Endometrium (tissue), 2 donors: ENCODE results near the gene TMED4.
"Not testable (repeated sequence)": the region's sequence is repeated elsewhere in the genome, so short reads cannot be mapped to it uniquely, and the experiment has no call there.

Experiments
- FAIRE-seq: peaks from 2 replicates; lab custom pipeline; 2012; peaks lifted over from hg19 to GRCh38; lab: Jason Lieb, UNC
- donor health status: control.
- donor health status: control.

The TMED4 gene

GRCh38 chr7:44607141-44608068 is 25.4 kb upstream of the TMED4 start:
- FAIRE-seq, result no peak

DNA sequence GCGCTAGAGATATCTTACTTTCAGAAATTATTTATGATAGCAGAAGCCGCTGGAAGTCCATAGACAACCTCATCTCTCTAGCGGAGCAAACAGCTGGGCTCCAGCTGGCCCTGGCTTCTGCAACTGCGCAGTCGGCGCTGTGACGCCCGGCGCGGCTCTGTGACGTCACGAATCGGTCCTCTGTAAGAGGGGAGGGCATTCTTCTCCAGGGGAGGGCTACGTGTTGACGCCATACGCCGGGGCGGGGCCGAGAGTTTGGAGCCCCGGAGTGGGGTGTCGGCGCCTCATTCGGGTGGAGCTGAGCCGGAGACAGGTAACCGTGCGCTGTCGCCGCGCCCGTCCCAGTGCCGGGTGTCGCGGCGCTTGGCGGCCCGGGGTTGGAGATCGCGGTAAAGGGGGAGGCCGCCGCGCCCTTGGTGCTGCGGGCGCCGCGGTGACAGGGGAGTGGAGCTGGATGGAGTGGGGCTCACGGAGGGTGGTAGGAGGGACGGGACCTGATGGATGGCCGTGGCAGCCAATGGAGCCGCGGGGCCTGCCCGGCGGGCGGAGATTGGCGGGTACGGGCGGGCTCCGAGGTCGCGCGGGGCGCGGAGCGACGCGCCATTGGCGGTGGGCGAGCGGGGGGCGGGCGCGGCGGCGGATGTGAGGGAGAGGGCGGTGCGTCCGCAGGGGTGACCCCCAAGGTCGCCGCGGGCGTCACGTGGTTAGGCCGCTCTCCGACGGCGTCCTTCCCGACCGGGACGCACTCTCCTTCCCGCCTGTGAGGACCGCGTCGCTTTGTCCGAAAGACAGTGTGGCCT is 24.5 kb upstream of the TMED4 start, which contains the start of gene OGDH:
Gene OGDH (plus strand): TSS at position 287 of the 800 bp plus-strand sequence. CDS start 17,717 bp downstream, outside the sequence.
- FAIRE-seq, result peak; percentile 71

GRCh38 chr7:44604941-44605340 is 22.9 kb upstream of the TMED4 start:
- no peak for FAIRE-seq

DNA sequence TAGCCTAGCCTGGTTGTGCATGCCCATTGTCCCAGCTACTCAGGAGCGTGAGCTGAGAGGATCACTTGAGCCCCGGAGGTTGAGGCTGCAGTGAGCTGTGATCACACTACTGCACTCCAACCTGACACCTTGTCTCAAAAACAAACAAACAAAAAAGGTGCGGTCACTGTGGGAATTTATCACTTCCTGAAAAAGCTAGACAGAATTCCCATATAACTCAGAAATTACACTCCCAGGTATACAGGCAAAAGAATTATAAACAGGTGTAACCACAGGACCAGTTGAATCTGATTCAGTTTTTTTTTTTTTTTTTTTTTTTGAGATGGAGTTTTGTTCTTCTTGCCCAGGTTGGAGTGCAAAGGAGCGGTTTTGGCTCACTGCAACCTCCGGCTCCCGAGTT is 21.2 kb upstream of the TMED4 start:
- FAIRE-seq, result no peak

DNA sequence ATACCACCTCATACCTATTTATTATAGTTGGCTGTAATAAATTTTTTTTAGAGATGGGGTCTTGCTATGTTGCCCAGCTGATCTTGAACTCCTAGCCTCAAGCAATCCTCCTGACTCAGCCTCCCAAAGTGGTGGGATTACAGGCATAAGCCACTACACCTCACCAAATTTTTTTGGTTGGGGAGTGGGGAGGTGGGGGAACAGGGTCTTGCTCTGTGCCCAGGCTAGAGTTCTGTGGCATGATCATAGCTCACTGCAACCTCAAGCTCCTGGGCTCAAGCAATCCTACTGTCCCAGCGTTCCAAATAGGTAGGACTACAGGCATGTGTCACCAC is 20.5 kb upstream of the TMED4 start:
- no peak for FAIRE-seq

DNA sequence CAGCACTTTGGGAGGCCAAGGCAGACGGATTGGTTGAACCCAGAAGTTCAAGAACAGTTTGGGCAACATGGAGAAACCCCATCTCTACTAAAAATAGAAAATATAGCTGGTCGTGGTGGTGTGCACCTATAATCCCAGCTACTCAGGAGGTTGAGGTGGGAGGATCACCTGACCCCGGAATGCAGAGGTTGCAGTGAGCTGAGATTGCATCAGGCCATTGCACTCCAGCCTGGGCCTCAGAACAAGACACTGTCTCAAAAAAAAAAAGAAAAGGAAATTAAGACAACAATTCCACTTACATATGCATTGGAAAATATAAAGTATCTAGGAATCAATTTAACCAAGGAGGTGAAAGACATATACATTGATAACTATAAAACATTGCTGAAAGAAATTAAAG is 17.2 kb upstream of the TMED4 start:
- no peak for FAIRE-seq

GRCh38 chr7:44597181-44597580 is 15.2 kb upstream of the TMED4 start:
- FAIRE-seq, result not testable (repeated sequence)

- FAIRE-seq, result no peak
Observed at GRCh38 chr7:44595934-44596635, 14.1 kb upstream of the TMED4 start.

DNA sequence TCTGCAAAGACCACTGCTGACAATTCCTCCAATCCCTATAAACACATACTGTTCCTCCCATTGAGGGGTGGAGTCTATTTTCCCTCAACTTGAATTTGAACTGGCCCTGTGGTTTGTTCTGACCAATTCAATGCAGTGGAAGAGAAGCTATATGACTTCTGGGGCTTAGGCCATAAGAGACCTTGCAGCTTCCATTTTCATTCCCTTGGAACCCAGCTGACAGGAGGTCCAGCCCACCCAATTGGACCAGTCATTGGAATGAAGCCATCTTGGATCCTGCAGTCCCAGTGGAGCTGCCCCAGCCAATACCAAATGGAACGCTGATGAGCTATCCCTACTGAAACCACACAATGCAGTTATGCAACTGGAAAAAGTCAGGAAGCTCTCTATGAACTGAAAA is 8.9 kb upstream of the TMED4 start:
- no peak for FAIRE-seq

DNA sequence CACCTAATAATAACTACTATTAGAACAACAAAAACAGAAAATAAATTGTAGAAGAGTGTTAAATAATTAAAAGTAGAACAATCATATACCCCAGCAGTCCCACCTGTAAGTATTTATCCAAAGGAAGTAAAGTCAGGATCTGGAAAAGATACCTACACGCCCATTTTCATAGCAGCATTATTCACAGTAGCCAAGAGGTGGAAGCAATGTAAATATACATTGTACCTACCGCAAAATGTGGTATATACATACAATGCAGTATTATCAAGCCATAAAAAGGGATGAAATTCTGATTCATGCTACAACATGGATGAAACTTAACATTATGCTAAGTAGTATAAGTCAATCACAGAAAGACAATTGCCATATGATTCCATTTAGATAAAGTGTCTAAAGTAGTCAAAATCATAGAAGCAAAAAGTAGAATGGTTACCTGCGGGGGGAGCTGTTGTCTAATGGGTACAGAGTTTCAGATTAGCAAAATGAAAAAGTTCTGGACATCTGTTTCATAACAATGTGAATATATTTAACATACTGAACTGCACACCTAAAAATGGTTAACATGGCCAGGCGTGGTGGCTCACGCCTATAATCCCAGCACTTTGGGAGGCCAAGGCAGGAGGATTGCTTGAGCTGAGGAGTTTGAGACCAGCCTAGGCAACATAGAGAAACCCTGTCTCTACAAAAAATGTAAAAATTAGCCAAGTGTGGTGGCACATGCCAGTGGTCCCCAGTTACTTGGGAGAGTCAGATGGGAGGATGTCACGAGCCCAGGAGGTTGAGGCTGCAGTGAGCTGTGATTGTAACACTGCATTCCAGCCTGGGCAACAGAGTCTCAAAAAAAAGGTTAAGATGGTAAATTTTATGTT is 6.0 kb upstream of the TMED4 start:
- peak; percentile 54 for FAIRE-seq

DNA sequence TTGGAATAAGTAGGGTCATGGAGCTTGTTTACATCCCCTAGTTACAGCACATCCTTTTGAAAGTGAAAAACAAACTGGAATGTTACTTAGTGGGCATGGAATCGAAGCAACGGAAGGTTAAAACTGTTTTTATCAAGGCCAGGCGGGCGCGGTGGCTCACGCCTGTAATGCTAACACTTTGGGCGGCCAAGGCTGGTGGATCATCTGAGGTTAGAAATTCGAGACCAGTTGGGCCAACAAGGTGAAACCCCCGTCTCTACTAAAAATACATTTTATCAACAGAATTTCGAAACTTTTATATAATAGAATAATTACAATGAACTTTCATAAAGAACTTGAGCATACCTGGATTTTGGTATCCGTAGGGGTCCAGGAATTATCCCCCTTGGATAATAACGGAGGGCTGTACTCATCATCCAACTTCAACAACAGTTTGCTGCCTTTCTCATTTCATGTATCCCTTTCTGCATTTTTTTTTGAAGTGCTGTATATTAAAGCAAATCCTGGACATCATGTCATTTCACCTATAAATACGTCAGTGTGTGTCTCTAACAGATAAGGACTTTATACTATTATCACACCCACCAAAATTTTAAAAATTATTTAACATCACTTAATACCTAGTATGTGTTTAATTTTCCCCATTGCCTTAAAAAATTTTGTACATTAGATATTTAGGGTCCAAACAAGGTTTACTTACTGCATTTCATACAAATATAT is 1.3 kb upstream of the TMED4 start:
- no peak for FAIRE-seq

DNA sequence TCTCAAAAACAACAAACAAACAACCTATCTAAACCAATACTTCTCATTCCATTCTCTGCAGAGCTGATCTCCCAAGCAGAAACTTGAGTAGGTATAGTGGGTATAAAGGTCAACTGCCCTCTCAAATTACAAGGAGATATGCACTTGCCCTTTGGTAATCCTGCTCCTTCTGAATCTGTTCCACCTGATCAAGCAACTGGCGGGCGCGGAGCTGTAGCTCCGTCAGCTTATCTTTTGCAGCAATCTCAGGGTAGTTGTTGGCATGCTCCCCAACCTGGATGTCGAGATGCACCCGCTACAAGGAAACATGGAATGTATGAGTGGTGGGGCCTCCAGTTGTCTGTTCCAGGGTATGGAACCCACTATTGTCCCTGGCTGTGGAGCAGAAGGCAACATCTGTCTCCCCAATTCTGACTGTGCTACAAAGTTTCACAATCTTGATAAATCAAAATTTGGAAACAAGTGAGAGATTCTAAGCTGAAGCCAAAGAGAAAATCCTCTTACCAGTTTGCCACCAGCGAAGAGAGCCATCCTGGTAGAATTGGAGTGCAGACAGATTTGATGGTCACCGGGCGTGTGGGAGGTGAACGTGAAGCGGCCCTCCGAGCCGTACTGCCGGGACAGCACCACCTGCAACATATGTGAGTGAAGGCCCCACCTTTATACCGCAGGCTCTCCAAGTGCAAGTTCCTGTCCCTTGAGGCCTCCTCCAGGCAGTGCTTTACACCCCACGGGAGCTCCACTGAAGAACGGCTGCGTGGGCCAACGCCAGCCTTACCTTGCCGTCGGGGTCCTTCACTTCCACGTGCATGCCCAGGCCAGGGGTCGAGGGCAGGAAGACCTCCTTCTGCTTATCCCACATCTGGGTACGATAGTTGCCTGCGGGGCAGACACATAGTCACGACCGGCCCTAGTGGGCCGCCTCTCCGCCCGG is 819 bp downstream of the TMED4 start:
- no peak for FAIRE-seq

GRCh38 chr7:44576228-44576627 is 5.8 kb downstream of the TMED4 start:
- FAIRE-seq, result no peak

DNA sequence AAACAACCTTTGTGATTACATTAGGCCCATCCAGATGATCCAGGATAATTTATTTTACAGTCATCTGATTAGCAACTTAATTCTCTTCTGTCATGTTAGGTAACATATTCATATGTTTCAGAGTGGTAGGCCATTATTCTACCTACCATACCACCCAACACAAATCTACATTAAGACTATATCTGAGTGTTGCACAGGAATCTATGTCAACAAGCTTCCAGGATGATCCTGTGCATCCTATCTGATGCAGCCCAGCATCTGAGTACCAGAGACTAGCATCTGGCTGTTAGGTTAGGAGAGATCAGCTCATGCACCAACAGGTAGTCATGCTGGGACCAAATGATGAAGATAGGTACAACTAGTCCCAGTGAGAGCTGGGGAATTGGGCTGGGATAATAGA is 7.0 kb downstream of the TMED4 start:
- no peak for FAIRE-seq

DNA sequence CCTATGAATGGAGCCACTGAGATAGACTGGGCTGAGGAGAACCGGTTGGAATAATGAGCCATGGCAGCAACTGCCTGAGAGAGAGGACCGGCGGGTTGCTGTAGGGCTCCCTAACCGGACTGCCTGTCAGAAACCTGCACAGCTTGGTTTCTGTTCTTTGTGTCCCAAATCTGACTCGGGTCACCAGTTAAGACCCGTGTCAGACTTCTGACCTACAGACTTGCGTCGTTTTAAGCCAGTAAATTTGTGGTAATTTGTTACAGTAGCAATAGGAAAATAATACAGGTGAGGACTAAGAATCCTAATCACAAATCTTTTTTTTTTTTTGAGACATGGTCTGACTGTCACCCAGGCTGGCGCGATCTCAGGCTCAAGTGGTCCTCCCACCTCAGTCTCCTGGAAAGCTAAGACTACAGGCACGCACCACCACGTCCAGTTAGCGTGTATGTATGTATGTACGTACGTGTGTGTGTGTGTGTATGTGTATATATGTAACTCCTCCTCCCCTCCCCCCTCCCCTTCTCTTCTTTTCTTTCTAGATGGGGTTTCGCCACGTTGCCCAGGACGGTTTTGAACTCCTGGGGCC is 7.7 kb downstream of the TMED4 start:
- FAIRE-seq, result no peak

DNA sequence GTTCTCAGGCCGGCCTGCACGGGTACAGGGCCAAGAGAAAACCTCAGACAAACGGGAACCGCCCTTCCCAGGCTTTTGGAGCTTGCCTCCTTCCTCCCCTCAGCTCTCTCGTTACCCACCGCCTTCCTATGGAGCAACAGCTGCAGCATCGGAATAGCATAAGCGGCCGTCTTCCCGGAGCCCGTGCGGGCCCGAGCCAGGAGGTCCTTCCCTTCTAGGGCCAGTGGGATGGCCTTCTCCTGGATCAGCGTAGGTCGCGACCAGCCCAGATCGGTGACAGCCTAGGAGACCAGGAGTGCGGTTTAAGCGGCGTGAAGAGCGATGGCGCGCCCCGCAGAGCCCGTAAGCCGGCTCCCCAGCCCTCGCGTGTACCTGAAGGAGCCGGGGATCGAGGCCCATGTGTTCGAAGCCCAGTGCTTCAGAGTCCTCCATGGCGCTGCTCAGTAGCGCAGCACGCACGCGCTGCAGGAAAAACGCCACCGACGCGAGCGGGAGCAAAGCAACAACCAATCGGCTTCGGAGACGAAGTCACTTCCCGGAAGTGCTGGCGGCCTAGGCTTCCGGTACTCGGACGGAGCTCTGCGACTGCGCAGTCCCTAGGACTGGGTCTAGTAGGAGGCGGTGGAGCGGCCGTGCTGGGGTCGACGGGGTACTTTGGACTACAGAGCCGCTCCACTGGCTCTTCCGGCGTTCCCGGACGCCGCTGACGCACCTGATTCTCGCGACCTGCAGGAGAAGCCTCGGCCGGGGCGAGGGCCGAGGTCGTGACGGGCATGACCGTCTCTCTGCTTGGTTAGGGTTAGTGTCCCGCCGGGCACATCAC is 8.4 kb downstream of the TMED4 start, which contains the start of gene DDX56:
Gene DDX56 (minus strand): TSS at position 445 of the 823 bp plus-strand sequence. CDS start 13 bp downstream, at position 432.
- no peak for FAIRE-seq

GRCh38 chr7:44572771-44573170 is 9.3 kb downstream of the TMED4 start:
- FAIRE-seq, result no peak

- FAIRE-seq, result no peak
Observed at GRCh38 chr7:44569959-44570358, 12.1 kb downstream of the TMED4 start.
